H1 (cell line): Measurements from ENCODE around the gene PDZD2.

Experiments
- CEBPB ChIP-seq: IDR thresholded peaks from 2 replicates; pipeline ENCODE4 v1.6.1; 2012; ENCODE audit warnings: low read depth, low read length
- CHD1 ChIP-seq: IDR thresholded peaks from 2 replicates; pipeline ENCODE4 v1.6.1; 2012; ENCODE audit warnings: low read depth, low read length, improper control_type of control experiment
- EZH2 ChIP-seq: fragments of 200-600 bp; sonication (generic); IDR thresholded peaks from 2 replicates; pipeline ENCODE4 v1.7.1; 2012; ENCODE audit warnings: low read depth, mild to moderate bottlenecking, moderate library complexity, low read length, inconsistent platforms; ENCODE audit not compliant: severe bottlenecking
- GABPA ChIP-seq: IDR thresholded peaks from 2 replicates; pipeline ENCODE4 v1.6.1; 2011; ENCODE audit warnings: mild to moderate bottlenecking, low read length, moderate library complexity, borderline replicate concordance; ENCODE audit not compliant: insufficient read depth
- GTF2F1 ChIP-seq: IDR thresholded peaks from 2 replicates; pipeline ENCODE4 v1.6.1; 2012; ENCODE audit warnings: low read depth, low read length, improper control_type of control experiment, borderline replicate concordance
- HDAC2 ChIP-seq, 2 experiments: fragments of 300-600 bp in 1 of 2; sonication (generic) in 1 of 2; IDR thresholded peaks; 2 replicates each; pipeline ENCODE4 v1.6.1; 2011 to 2012; ENCODE audit warnings: low read depth in 2 of 2, low read length in 2 of 2, mild to moderate bottlenecking in 2 of 2, moderate library complexity in 2 of 2, borderline replicate concordance in 1 of 2, inconsistent platforms in 1 of 2
- JUN ChIP-seq: IDR thresholded peaks from 2 replicates; pipeline ENCODE4 v1.6.1; 2011; ENCODE audit warnings: low read depth, mild to moderate bottlenecking, improper control_type of control experiment, low read length
- PHF8 ChIP-seq: fragments of 200-600 bp; sonication (generic); conservative IDR thresholded peaks from 2 replicates; pipeline ENCODE4 v1.7.1; 2012; ENCODE audit warnings: low read depth, mild to moderate bottlenecking, inconsistent platforms, low read length, moderate library complexity
- POLR2AphosphoS5 ChIP-seq: IDR thresholded peaks from 2 replicates; pipeline ENCODE4 v1.6.1; 2011; ENCODE audit warnings: low read depth, low read length
- RAD21 ChIP-seq, 2 experiments: IDR thresholded peaks in 1 of 2; conservative IDR thresholded peaks in 1 of 2; 2 replicates each; pipeline ENCODE4 v1.6.1; 2011; ENCODE audit warnings: low read depth in 2 of 2, low read length in 2 of 2, improper control_type of control experiment in 1 of 2, inconsistent platforms in 1 of 2, mild to moderate bottlenecking in 1 of 2, moderate library complexity in 1 of 2
- YY1 ChIP-seq: IDR thresholded peaks from 2 replicates; pipeline ENCODE4 v1.6.1; 2011; ENCODE audit warnings: low read depth, mild to moderate bottlenecking, low read length
- TF ChIP-seq, protein P1 (sequence below), 3 experiments: IDR thresholded peaks; 1 replicate in 2 of 3; 2 replicates in 1 of 3; pipeline versions ENCODE4 v1.5.1 to v1.6.1; 2011; ENCODE audit warnings: low read length in 3 of 3, mild to moderate bottlenecking in 3 of 3, inconsistent platforms in 2 of 3, low read depth in 1 of 3, moderate library complexity in 1 of 3; ENCODE audit not compliant: insufficient read depth in 1 of 3; ENCODE audit errors: control extremely low read depth in 1 of 3

DNA sequence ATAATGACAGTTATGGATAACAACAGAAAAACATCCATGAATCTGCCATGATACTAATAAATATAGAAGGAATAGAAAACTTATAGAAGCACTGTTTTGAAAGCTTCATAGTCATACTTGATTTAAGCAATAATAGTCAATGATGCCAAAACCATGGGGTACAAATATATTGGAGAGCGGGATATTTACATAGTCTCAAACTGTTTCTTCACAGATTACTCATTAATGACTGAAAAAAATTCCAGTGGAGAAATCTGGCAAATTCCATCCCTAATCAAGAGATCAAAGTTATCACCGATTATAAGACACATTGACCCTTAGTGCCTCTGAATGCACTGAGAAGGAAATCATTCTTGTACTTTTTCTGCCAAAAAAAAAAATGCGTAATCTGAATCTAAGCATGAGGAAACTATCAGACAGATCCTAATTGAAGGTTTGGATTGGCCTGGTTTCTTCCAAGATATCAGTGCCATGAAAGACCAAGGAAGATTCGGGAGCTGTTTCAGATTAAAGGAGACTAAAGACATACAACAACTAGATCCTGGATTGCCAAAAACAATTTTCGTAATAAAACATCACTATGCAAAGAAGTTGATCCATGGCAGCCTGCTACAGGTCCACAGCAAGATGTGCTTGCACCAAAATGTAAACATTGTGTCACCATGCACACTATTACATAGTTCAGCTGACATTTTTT is 429.0 kb downstream of the PDZD2 start:
- TF ChIP-seq GABPA (no peak), GTF2F1 (no peak), RAD21 (IDR thresholded peaks at IDR 0.05 in 1 of 2, conservative IDR thresholded peaks at IDR 0.05 in 1 of 2; ENCODE audit: low read depth in 2 of 2, low read length in 2 of 2) (no peak), HDAC2 (IDR thresholded peaks at IDR 0.05; ENCODE audit: borderline replicate concordance in 1 of 2, low read depth in 2 of 2, low read length in 2 of 2) (no peak), CEBPB (no peak), JUN (no peak), POLR2AphosphoS5 (no peak), CHD1 (no peak), EZH2 (no peak), YY1 (no peak), PHF8 (no peak)
- TF ChIP-seq, protein P1, sequence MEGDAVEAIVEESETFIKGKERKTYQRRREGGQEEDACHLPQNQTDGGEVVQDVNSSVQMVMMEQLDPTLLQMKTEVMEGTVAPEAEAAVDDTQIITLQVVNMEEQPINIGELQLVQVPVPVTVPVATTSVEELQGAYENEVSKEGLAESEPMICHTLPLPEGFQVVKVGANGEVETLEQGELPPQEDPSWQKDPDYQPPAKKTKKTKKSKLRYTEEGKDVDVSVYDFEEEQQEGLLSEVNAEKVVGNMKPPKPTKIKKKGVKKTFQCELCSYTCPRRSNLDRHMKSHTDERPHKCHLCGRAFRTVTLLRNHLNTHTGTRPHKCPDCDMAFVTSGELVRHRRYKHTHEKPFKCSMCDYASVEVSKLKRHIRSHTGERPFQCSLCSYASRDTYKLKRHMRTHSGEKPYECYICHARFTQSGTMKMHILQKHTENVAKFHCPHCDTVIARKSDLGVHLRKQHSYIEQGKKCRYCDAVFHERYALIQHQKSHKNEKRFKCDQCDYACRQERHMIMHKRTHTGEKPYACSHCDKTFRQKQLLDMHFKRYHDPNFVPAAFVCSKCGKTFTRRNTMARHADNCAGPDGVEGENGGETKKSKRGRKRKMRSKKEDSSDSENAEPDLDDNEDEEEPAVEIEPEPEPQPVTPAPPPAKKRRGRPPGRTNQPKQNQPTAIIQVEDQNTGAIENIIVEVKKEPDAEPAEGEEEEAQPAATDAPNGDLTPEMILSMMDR (IDR thresholded peaks at IDR 0.05; ENCODE audit: control extremely low read depth in 1 of 3, insufficient read depth in 1 of 3, low read depth in 1 of 3, low read length in 3 of 3) = no peak
